ENCODE data around the gene ZNF420. TPM values are rescaled to one million over a fixed set of nuclear protein-coding genes. Genes with fewer than 3 reads are reported as not detected.
A peak's percentile ranks its signal among the peaks of the same experiment; 100 is the strongest.
"Not testable (repeated sequence)": the region's sequence is repeated elsewhere in the genome, so short reads cannot be mapped to it uniquely, and the experiment has no call there.

The ZNF420 gene
- total and polyA plus RNA-seq, 2 donors from 2014 or later: 5.9 to 11.9 TPM

DNA sequence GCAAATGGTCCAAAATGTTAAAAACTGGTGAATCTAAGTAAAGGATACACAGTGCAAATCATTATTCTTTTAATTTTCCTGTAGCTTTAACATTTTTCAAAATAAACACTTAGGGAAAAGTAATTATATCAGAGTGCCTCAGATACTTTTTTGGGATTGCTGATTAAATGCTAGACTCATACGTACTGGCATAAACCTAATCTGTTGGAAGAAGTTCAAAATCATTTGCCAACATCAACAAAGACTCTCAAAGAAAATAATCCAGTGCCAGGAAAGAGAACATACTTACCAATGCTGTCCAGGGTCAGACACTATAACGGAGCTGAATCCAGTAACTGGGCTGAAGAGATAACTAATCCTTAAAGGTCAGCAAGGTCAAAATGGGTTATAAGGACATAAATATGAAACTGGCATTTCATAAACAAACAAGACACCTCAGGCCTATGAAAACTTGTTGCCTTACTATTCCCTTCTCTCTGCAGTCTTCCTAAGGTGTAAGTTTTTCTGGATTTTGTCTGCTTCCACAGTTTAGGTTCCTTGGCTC is 3.3 kb upstream of the ZNF420 start:
- peaks cover 0 to 4% (median 0%) of the 10 kb centered on the region in 3 donors for H3K9me3 ChIP-seq (ENCODE audit: control insufficient read depth in 2 of 3, insufficient read depth in 1 of 3, low read length in 3 of 3)
- H3K4me1 ChIP-seq (ENCODE audit: control insufficient read depth in 2 of 3, insufficient read depth in 2 of 3, low read depth in 1 of 3, low read length in 3 of 3): peaks cover 0 to 9% (median 6%) of the 10 kb centered on the region in 3 donors
- no peaks in the 10 kb centered on the region for H3K36me3 ChIP-seq (ENCODE audit: control insufficient read depth in 2 of 3, insufficient read depth in 3 of 3, low read length in 3 of 3)
- DNase-seq (no peak), FAIRE-seq (no peak)
- H3K27me3 ChIP-seq (ENCODE audit: control insufficient read depth, insufficient read depth, low read length): no peaks in the 10 kb centered on the region
- intact Hi-C loops (cut with DNase I): no loop called here
- no peak overlapping the region for H3K27ac ChIP-seq (ENCODE audit: low read depth in 2 of 2, low read length in 2 of 2)
- no peak overlapping the region for H3K9ac ChIP-seq (ENCODE audit: low read length in 3 of 3)
- TF ChIP-seq, protein P1, sequence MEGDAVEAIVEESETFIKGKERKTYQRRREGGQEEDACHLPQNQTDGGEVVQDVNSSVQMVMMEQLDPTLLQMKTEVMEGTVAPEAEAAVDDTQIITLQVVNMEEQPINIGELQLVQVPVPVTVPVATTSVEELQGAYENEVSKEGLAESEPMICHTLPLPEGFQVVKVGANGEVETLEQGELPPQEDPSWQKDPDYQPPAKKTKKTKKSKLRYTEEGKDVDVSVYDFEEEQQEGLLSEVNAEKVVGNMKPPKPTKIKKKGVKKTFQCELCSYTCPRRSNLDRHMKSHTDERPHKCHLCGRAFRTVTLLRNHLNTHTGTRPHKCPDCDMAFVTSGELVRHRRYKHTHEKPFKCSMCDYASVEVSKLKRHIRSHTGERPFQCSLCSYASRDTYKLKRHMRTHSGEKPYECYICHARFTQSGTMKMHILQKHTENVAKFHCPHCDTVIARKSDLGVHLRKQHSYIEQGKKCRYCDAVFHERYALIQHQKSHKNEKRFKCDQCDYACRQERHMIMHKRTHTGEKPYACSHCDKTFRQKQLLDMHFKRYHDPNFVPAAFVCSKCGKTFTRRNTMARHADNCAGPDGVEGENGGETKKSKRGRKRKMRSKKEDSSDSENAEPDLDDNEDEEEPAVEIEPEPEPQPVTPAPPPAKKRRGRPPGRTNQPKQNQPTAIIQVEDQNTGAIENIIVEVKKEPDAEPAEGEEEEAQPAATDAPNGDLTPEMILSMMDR (IDR thresholded peaks at IDR 0.05; ENCODE audit: borderline replicate concordance, extremely low read depth, insufficient read depth): no peak
- no peak overlapping the region for H3K4me3 ChIP-seq (ENCODE audit: low read length in 3 of 3)

DNA sequence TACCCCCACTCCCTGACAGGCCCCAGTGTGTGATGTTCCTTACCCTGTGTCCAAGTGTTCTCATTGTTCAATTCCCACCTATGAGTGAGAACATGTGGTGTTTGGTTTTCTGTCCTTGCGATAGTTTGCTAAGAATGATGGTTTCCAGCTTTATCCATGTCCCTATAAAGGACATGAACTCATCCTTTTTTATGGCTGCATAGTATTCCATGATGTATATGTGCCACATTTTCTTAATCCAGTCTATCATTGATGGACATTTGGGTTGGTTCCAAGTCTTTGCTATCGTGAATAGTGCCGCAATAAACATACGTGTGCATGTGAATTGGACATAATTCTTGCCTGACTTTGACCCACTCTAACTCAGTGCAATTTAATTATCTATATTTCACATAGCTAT is 1.7 kb upstream of the ZNF420 start:
- H3K9me3 ChIP-seq (ENCODE audit: control insufficient read depth in 2 of 3, insufficient read depth in 1 of 3, low read length in 3 of 3); DNase-seq; intact Hi-C loops (cut with DNase I); FAIRE-seq; H3K27ac ChIP-seq (ENCODE audit: low read depth in 2 of 2, low read length in 2 of 2); H3K4me1 ChIP-seq (ENCODE audit: control insufficient read depth in 2 of 3, insufficient read depth in 2 of 3, low read depth in 1 of 3, low read length in 3 of 3); H3K4me3 ChIP-seq (ENCODE audit: low read length in 3 of 3); H3K27me3 ChIP-seq (ENCODE audit: control insufficient read depth, insufficient read depth, low read length); H3K9ac ChIP-seq (ENCODE audit: low read length in 3 of 3); H3K36me3 ChIP-seq (ENCODE audit: control insufficient read depth in 2 of 3, insufficient read depth in 3 of 3, low read length in 3 of 3): not testable (repeated sequence)

DNA sequence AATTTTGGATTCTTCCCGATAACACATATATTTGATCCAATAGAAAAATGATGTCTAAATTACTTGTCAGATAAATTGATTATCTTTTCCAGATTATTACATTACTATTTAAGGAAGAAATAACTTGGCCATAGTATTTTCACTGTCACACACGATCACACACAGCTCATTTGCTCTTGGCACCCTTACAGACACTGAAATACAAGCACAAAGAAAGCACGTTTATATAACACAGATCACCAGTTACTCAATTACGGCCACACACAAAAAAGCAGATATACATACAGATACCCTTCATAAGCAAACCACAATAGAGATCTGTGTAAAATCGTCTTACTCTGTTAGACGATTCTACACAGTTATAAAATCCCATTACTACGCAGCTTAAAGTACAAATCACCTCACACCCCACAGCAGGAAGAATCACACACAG is 716 bp upstream of the ZNF420 start:
- Histone ChIP-seq H3K9me3 (ENCODE audit: control insufficient read depth in 2 of 3, insufficient read depth in 1 of 3, low read length in 3 of 3) (peaks cover 0 to 8% (median 2%) of the 10 kb centered on the region in 3 donors), H3K4me1 (ENCODE audit: control insufficient read depth in 2 of 3, insufficient read depth in 2 of 3, low read depth in 1 of 3, low read length in 3 of 3) (peaks cover 0 to 9% (median 6%) of the 10 kb centered on the region in 3 donors), H3K27ac (ENCODE audit: low read depth in 2 of 2, low read length in 2 of 2) (peak overlapping the region; percentile 85 to 87), H3K4me3 (ENCODE audit: low read length in 3 of 3) (peak overlapping the region; percentile 93 to 100 (median 98)), H3K27me3 (ENCODE audit: control insufficient read depth, insufficient read depth, low read length) (no peaks in the 10 kb centered on the region), H3K36me3 (ENCODE audit: control insufficient read depth in 2 of 3, insufficient read depth in 3 of 3, low read length in 3 of 3) (no peaks in the 10 kb centered on the region), H3K9ac (ENCODE audit: low read length in 3 of 3) (peak overlapping the region; percentile 72 to 88 (median 88))
- FAIRE-seq (no peak), DNase-seq (peak in 1 of 5 donors; percentile 42)
- intact Hi-C loops (cut with DNase I): no loop called here
- TF ChIP-seq, protein P1 (IDR thresholded peaks at IDR 0.05; ENCODE audit: borderline replicate concordance, extremely low read depth, insufficient read depth): no peak

DNA sequence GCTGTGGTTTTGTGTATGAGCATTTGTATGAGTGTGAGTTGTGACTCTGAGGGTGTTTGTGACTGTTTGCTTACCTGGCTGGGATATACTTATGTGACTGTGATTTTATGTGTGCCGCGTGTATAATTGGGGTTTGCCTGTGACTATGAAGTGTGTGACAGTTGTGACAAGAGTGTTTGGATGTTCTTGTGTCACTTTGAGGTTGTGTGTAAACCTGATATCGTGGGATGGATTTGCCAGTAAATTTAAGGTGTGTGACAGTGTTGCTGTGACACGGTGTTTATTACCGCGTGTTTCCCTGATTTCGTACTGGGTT is 442 bp downstream of the ZNF420 start:
- no peaks in the 10 kb centered on the region for H3K36me3 ChIP-seq (ENCODE audit: control insufficient read depth in 2 of 3, insufficient read depth in 3 of 3, low read length in 3 of 3)
- FAIRE-seq (no peak), DNase-seq (peak in 1 of 5 donors; percentile 19)
- H3K4me3 ChIP-seq (ENCODE audit: low read length in 3 of 3): peak overlapping the region; percentile 98 to 100 (median 100)
- peaks cover 0 to 9% (median 6%) of the 10 kb centered on the region in 3 donors for H3K4me1 ChIP-seq (ENCODE audit: control insufficient read depth in 2 of 3, insufficient read depth in 2 of 3, low read depth in 1 of 3, low read length in 3 of 3)
- H3K9me3 ChIP-seq (ENCODE audit: control insufficient read depth in 2 of 3, insufficient read depth in 1 of 3, low read length in 3 of 3): peaks cover 0 to 10% (median 3%) of the 10 kb centered on the region in 3 donors
- intact Hi-C loops (cut with DNase I): no loop called here
- no peaks in the 10 kb centered on the region for H3K27me3 ChIP-seq (ENCODE audit: control insufficient read depth, insufficient read depth, low read length)
- H3K9ac ChIP-seq (ENCODE audit: low read length in 3 of 3): peak overlapping the region; percentile 97 to 100 (median 97)
- TF ChIP-seq, protein P1 (IDR thresholded peaks at IDR 0.05; ENCODE audit: borderline replicate concordance, extremely low read depth, insufficient read depth): no peak
- peak overlapping the region; percentile 85 to 87 for H3K27ac ChIP-seq (ENCODE audit: low read depth in 2 of 2, low read length in 2 of 2)

All from kidney (tissue), 14 donors.